Hepatocyte (in vitro differentiated cells): ENCODE data around the gene WDR81.

ENCODE experiments used
- EZH2 ChIP-seq: fragments of 200-600 bp; sonication (generic); IDR thresholded peaks from 2 replicates; pipeline ENCODE4 v1.6.1; 2016; ENCODE audit warnings: antibody characterized with exemption, mild to moderate bottlenecking, borderline replicate concordance
- EZH2phosphoT487 ChIP-seq: fragments of 200-600 bp; sonication (generic); IDR thresholded peaks from one replicate; pipeline ENCODE4 v1.6.1; 2018; ENCODE audit warnings: antibody characterized with exemption, mild to moderate bottlenecking, low read depth, moderate library complexity; ENCODE audit not compliant: unreplicated experiment, severe bottlenecking
- TF ChIP-seq, protein P1 (sequence below): fragments of 200-600 bp; sonication (generic); IDR thresholded peaks from 2 replicates; pipeline ENCODE4 v1.5.1; 2016; ENCODE audit warnings: antibody characterized with exemption, mild to moderate bottlenecking; ENCODE audit not compliant: poor library complexity

GRCh38 chr17:1697681-1698080 lies 26.8 kb upstream of the WDR81 start:
- TF ChIP-seq, protein P1, sequence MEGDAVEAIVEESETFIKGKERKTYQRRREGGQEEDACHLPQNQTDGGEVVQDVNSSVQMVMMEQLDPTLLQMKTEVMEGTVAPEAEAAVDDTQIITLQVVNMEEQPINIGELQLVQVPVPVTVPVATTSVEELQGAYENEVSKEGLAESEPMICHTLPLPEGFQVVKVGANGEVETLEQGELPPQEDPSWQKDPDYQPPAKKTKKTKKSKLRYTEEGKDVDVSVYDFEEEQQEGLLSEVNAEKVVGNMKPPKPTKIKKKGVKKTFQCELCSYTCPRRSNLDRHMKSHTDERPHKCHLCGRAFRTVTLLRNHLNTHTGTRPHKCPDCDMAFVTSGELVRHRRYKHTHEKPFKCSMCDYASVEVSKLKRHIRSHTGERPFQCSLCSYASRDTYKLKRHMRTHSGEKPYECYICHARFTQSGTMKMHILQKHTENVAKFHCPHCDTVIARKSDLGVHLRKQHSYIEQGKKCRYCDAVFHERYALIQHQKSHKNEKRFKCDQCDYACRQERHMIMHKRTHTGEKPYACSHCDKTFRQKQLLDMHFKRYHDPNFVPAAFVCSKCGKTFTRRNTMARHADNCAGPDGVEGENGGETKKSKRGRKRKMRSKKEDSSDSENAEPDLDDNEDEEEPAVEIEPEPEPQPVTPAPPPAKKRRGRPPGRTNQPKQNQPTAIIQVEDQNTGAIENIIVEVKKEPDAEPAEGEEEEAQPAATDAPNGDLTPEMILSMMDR, result no peak
- no peak for TF ChIP-seq EZH2phosphoT487
- TF ChIP-seq EZH2, result no peak
